GM23338 (cell line): Measurements from ENCODE around the gene PARP9. TPM values are rescaled to one million over a fixed set of nuclear protein-coding genes. Genes with fewer than 3 reads are reported as not detected.

Experiments used
- CTCF ChIP-seq, 2 experiments: fragments of 200-600 bp in 1 of 2; sonication (generic) in 1 of 2; conservative IDR thresholded peaks; 2 replicates each; pipeline versions ENCODE4 v1.5.1 to v1.6.1; 2016 to 2017; ENCODE audit warnings: antibody characterized with exemption in 2 of 2, low read depth in 2 of 2, mild to moderate bottlenecking in 2 of 2, moderate library complexity in 1 of 2
- NANOG ChIP-seq: IDR thresholded peaks from 2 replicates; pipeline ENCODE4 v1.6.1; 2016; ENCODE audit warnings: antibody characterized with exemption, borderline replicate concordance
- ZNF114 ChIP-seq: fragments of 250-450 bp; sonication (Bioruptor Pico); IDR thresholded peaks from 2 replicates; pipeline ENCODE4 v1.5.0; 2020; ENCODE audit warnings: mild to moderate bottlenecking, moderate library complexity
- polyA plus RNA-seq: library from polyadenylated mRNA; unstranded; fragments of >200 nt; fragmentation: Nextera tagmentation; extraction: Ambion mirVana; gene quantifications from 2 replicates; pipeline ENCODE4 v1.2.1, GENCODE V29; 2016
- small RNA-seq: library from RNA; depleted of rRNA; stranded (forward); fragments of <200 nt; gene quantifications from one replicate; pipeline ENCODE3, GENCODE V24; 2014; ENCODE audit warnings: low replicate concordance
- total RNA-seq: library from RNA; depleted of rRNA; stranded (reverse); fragments of >200 nt; shearing (Covaris generic); gene quantifications from 2 replicates; pipeline ENCODE4 v1.2.3, GENCODE V29; 2014; rRNA removed

The PARP9 gene
- total and polyA plus RNA-seq, 2 experiments from 2014 or later: 1.8 to 2.2 TPM

- TF ChIP-seq CTCF (conservative IDR thresholded peaks at IDR 0.05; ENCODE audit: low read depth in 2 of 2) (no peak), NANOG (no peak), ZNF114 (CRISPR knock-in tag) (no peak)
Observed at GRCh38 chr3:122481390-122481789, 82.7 kb downstream of the PARP9 start (continued).

Small RNAs within 50 kb of the gene (small RNA-seq; reads per million reads assigned to genes)
- not detected for gene AC096861.1

Other genes with a start within 250 kb of the PARP9 start
- not detected in 2 replicates for gene CSTA, start 239.1 kb downstream of the PARP9 start, total RNA-seq
- 1.4 TPM in 2 replicates for gene CSTA, start 239.1 kb downstream of the PARP9 start, polyA plus RNA-seq
- 57.7 and 84.9 TPM in 2 replicates for gene MIX23, start 181.1 kb downstream of the PARP9 start, total RNA-seq
- gene MIX23, start 181.1 kb downstream of the PARP9 start, polyA plus RNA-seq: 146 and 162 TPM in 2 replicates
- gene FAM162A, start 180.1 kb downstream of the PARP9 start, total RNA-seq: 34.4 and 35.9 TPM in 2 replicates
- 227 and 234 TPM in 2 replicates for gene FAM162A, start 180.1 kb downstream of the PARP9 start, polyA plus RNA-seq
- gene WDR5B, start 148.2 kb downstream of the PARP9 start, total RNA-seq: 2.4 and 2.7 TPM in 2 replicates
- gene WDR5B, start 148.2 kb downstream of the PARP9 start, polyA plus RNA-seq: 0.81 and 0.87 TPM in 2 replicates
- 30.1 and 38.4 TPM in 2 replicates for gene KPNA1, start 49.4 kb downstream of the PARP9 start, total RNA-seq
- gene KPNA1, start 49.4 kb downstream of the PARP9 start, polyA plus RNA-seq: 19.8 and 20.5 TPM in 2 replicates
- 6.8 TPM in 2 replicates for gene DTX3L, start within 50 bp of the PARP9 start, total RNA-seq
- gene DTX3L, start within 50 bp of the PARP9 start, polyA plus RNA-seq: 1.8 and 2.1 TPM in 2 replicates
- 0.12 and 0.87 TPM in 2 replicates for gene PARP15, start 13.3 kb upstream of the PARP9 start, total RNA-seq
- 0.17 and 0.39 TPM in 2 replicates for gene PARP15, start 13.3 kb upstream of the PARP9 start, polyA plus RNA-seq
- gene PARP14, start 116.5 kb upstream of the PARP9 start, total RNA-seq: 25.4 and 26.0 TPM in 2 replicates
- gene PARP14, start 116.5 kb upstream of the PARP9 start, polyA plus RNA-seq: 7.8 and 8.7 TPM in 2 replicates
- 6.7 and 8.0 TPM in 2 replicates for gene HSPBAP1, start 229.5 kb upstream of the PARP9 start, total RNA-seq
- 10.7 and 11.7 TPM in 2 replicates for gene HSPBAP1, start 229.5 kb upstream of the PARP9 start, polyA plus RNA-seq
- gene SLC49A4, start 230.8 kb upstream of the PARP9 start, total RNA-seq: 13.0 and 16.8 TPM in 2 replicates
- 3.7 and 4.0 TPM in 2 replicates for gene SLC49A4, start 230.8 kb upstream of the PARP9 start, polyA plus RNA-seq